GM04504 (cell line): ENCODE results near the gene DUXB.
A peak's percentile ranks its signal among the peaks of the same experiment; 100 is the strongest.

Source experiments
- DNase-seq: peaks from one replicate; pipeline ENCODE4 v3.0.0-alpha.2; 2012; ENCODE audit warnings: low read depth

Gene DUXB

GRCh38 chr16:75660726-75661302, 40.4 kb downstream of the DUXB start:
- no peak for DNase-seq

GRCh38 chr16:75660321-75660720, 40.9 kb downstream of the DUXB start:
- DNase-seq: no peak

GRCh38 chr16:75658175-75658574, 43.1 kb downstream of the DUXB start:
- DNase-seq: no peak

- peak; percentile 21 for DNase-seq
Measured at GRCh38 chr16:75653922-75654321, 47.3 kb downstream of the DUXB start.

GRCh38 chr16:75648265-75649076, 52.8 kb downstream of the DUXB start:
- DNase-seq: peak; percentile 39

GRCh38 chr16:75647492-75648264, 53.6 kb downstream of the DUXB start, which contains the start of the genes KARS1 and TERF2IP:
TSS of gene KARS1 (minus strand) at chr16:75647665. CDS start at chr16:75647639, 26 bp downstream.
TSS of gene TERF2IP (plus strand) at chr16:75647773. CDS start at chr16:75647883, 110 bp downstream.
- DNase-seq: peak; percentile 82

- DNase-seq: no peak
Measured at GRCh38 chr16:75647112-75647491, 54.2 kb downstream of the DUXB start.

GRCh38 chr16:75644240-75645012, 56.8 kb downstream of the DUXB start:
- no peak for DNase-seq
